Stimulated activated CD4-positive, alpha-beta T cell treated with anti-CD3 and anti-CD28 coated beads, Interleukin-15, amount 100 ng/mL, for 1 hour (primary cell): ENCODE measurements around the gene NPHP3.
"Not testable (repeated sequence)": the region's sequence is repeated elsewhere in the genome, so short reads cannot be mapped to it uniquely, and the experiment has no call there.

ENCODE experiments used
- DNase-seq, 2 donors: peaks; one replicate each; pipeline ENCODE4 v3.0.0-alpha.2; 2020; ENCODE audit warnings: low read depth in 1 of 2, low spot score in 1 of 2

NPHP3 gene, protein sequence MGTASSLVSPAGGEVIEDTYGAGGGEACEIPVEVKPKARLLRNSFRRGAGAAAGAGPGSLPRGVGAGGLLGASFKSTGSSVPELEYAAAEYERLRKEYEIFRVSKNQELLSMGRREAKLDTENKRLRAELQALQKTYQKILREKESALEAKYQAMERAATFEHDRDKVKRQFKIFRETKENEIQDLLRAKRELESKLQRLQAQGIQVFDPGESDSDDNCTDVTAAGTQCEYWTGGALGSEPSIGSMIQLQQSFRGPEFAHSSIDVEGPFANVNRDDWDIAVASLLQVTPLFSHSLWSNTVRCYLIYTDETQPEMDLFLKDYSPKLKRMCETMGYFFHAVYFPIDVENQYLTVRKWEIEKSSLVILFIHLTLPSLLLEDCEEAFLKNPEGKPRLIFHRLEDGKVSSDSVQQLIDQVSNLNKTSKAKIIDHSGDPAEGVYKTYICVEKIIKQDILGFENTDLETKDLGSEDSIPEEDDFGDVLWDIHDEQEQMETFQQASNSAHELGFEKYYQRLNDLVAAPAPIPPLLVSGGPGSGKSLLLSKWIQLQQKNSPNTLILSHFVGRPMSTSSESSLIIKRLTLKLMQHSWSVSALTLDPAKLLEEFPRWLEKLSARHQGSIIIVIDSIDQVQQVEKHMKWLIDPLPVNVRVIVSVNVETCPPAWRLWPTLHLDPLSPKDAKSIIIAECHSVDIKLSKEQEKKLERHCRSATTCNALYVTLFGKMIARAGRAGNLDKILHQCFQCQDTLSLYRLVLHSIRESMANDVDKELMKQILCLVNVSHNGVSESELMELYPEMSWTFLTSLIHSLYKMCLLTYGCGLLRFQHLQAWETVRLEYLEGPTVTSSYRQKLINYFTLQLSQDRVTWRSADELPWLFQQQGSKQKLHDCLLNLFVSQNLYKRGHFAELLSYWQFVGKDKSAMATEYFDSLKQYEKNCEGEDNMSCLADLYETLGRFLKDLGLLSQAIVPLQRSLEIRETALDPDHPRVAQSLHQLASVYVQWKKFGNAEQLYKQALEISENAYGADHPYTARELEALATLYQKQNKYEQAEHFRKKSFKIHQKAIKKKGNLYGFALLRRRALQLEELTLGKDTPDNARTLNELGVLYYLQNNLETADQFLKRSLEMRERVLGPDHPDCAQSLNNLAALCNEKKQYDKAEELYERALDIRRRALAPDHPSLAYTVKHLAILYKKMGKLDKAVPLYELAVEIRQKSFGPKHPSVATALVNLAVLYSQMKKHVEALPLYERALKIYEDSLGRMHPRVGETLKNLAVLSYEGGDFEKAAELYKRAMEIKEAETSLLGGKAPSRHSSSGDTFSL (N-terminal part only)

GRCh38 chr3:132722165-132723023, at the start of gene NPHP3:
NPHP3 (minus strand) TSS chr3:132722409; CDS start chr3:132722355, 54 bp downstream.
- DNase-seq: peak; percentile 91 to 98

GRCh38 chr3:132758740-132759139, 36.5 kb upstream of the NPHP3 start:
- DNase-seq: no peak

- no peak for DNase-seq
These were observed 34.0 kb upstream of the NPHP3 start for GRCh38 chr3:132756108-132756650.

GRCh38 chr3:132753946-132754345, 31.7 kb upstream of the NPHP3 start:
- DNase-seq: no peak

GRCh38 chr3:132749786-132750185, 27.6 kb upstream of the NPHP3 start:
- no peak for DNase-seq

DNA sequence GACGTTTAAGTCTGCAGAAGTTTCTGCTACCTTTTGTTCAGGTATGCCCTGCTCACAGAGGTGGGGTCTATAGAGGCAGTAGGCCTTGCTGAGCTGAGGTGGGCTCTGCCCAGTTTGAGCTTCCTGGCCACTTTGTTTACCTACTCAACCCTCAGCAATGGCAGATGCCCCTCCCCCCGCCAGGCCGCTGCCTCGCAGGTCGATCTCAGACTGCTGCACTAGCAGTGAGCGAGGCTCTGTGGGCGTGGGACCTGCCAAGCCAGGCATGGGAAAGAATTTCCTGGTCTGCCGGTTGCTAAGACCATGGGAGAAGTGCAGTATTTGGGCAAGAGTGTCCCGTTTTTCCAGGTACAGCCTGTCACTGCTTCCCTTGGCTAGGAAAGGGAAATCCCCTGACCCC, 24.5 kb upstream of the NPHP3 start:
- not testable (repeated sequence) for DNase-seq

GRCh38 chr3:132738314-132738713, 16.1 kb upstream of the NPHP3 start:
- no peak for DNase-seq

- DNase-seq: no peak
These were observed 13.4 kb upstream of the NPHP3 start for GRCh38 chr3:132735589-132735988.

DNA sequence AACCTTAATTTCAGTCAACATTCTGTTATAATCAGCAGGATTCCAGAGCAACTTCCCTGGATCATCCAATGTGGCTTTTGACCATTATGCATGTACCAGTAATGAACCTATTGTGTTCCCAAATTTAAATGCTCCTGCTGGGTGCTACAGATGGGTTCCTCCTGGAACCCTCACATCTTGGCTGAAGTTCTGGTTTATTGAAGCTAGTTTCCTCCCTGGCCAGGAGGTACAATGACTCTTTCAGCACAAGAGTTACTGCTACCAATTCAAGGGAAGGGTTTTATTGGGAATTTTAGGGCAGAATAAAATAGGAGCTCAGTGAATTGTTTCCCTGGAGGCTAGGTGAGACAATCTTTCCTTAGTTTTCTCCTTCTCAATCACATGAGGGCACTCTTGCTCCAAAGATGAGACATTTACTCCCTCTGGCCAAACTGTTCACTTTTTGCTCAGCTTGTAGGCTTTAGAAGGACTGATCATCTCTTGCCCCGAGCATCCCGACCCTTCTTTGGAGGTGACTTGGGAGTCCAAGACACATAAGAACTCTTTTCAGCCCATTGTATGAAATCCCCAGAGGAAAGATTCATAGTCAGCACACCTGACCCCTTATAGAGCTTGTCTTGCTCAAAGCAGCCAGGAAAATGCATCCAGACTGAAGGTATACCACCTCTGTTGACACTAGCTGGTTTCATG, 8.8 kb upstream of the NPHP3 start:
- no peak for DNase-seq

- DNase-seq: no peak
These were observed 4.2 kb upstream of the NPHP3 start for GRCh38 chr3:132726341-132726823.

- no peak for DNase-seq
These were observed 1.1 kb upstream of the NPHP3 start for GRCh38 chr3:132723024-132723950.

DNA sequence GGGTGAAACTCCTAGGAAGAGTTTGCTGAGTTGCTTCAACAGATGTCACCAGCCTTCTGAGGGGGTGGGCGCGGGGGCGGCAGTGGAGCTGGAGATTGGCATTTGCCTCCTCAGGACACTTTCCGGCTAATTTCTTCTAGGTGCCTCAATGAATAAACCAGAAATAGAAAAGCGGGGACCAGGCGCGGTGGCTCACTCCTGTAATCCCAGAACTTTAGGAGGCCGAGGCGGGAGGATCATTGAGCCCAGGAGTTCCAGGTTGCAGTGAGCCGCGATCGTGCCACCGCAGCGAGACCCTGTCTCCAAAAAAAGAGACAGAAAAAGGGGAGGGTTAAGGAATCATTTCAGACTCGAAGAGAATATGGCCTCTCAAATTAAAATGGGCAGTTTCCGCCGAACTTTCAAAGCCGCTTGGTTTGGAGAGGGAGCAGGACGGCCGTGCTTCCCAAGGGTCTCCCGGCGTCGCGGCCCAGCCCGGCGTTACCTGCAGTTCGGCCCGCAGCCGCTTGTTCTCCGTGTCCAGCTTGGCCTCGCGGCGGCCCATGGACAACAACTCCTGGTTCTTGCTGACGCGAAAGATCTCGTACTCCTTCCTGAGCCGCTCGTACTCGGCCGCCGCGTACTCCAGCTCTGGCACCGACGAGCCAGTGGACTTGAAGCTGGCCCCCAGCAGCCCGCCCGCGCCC, 587 bp downstream of the NPHP3 start:
- DNase-seq: no peak

DNA sequence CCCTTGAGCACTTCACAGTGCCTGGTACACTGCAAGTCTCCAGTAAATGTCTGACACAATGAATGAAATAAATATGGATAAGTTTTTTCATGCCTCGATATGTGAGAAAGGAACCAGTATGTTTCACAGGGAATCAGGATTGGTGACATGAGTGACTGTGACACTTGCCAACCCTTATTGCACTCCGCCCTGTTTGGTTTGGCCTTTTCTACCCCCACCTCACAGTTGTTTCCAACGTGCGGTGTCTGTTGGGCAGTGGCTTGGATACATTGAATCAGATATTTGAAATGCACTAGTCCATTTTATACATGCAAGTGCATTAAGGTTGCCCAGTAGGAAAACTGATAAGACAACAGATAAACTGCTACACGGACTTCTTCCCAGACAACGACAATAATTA, 2.0 kb downstream of the NPHP3 start:
- no peak for DNase-seq

- DNase-seq: no peak
These were observed 5.8 kb downstream of the NPHP3 start for GRCh38 chr3:132716372-132716771.

- no peak for DNase-seq
These were observed 8.1 kb downstream of the NPHP3 start for GRCh38 chr3:132713977-132714727.

GRCh38 chr3:132710311-132710710, 11.9 kb downstream of the NPHP3 start:
- no peak for DNase-seq

DNA sequence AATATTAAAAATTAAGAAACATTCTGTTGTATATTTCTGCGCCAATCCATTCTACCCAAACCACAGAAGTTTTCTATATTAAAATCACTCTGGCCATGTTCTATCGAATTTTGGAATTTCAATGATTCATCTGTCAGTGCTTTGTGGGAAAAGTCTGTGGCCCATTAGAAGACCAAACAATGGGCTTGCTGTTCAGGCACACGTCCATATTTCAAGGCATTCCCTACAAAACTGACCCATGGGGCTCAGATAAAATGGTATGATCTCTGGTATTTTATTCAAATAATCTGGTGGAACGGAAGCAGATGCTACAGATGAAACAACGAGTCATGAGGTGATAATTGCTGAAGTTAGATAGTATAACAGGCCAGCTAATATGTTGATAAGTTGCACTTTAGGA, 12.4 kb downstream of the NPHP3 start:
- DNase-seq: no peak
